Transverse colon (tissue), 4 donors: ENCODE measurements around the gene MRPL10.

Experiments used
- CTCF ChIP-seq, 5 experiments: fragments of 200-600 bp in 3 of 5; fragments of 450-650 bp in 2 of 5; sonication (generic) in 3 of 5; IDR thresholded peaks; 1 replicate in 2 of 5; 2 replicates in 3 of 5; pipeline ENCODE4 v1.5.1; 2016 to 2017; ENCODE audit warnings: antibody characterized with exemption in 5 of 5, inconsistent platforms in 3 of 5, mild to moderate bottlenecking in 2 of 5, moderate library complexity in 1 of 5
- EP300 ChIP-seq: sonication (generic); formaldehyde crosslinking; IDR thresholded peaks from one replicate; pipeline ENCODE4 v1.6.1; 2017; ENCODE audit warnings: antibody characterized with exemption, low read depth
- POLR2A ChIP-seq: fragments of 450-650 bp; IDR thresholded peaks from one replicate; pipeline ENCODE4 v1.6.1; 2016; ENCODE audit warnings: antibody characterized with exemption, mild to moderate bottlenecking, moderate library complexity
- POLR2AphosphoS5 ChIP-seq, 3 donors: sonication (generic); formaldehyde crosslinking; IDR thresholded peaks; one replicate each; pipeline ENCODE4 v1.6.1; 2016; ENCODE audit warnings: antibody characterized with exemption in 3 of 3

- TF ChIP-seq POLR2AphosphoS5 (IDR thresholded peaks at IDR 0.05) (no peak), CTCF (IDR thresholded peaks at IDR 0.05) (no peak), POLR2A (no peak), EP300 (no peak)
These were observed 56.3 kb downstream of the MRPL10 start for GRCh38 chr17:47774987-47775580.
